ENCODE results near the gene GDNF.

DNA sequence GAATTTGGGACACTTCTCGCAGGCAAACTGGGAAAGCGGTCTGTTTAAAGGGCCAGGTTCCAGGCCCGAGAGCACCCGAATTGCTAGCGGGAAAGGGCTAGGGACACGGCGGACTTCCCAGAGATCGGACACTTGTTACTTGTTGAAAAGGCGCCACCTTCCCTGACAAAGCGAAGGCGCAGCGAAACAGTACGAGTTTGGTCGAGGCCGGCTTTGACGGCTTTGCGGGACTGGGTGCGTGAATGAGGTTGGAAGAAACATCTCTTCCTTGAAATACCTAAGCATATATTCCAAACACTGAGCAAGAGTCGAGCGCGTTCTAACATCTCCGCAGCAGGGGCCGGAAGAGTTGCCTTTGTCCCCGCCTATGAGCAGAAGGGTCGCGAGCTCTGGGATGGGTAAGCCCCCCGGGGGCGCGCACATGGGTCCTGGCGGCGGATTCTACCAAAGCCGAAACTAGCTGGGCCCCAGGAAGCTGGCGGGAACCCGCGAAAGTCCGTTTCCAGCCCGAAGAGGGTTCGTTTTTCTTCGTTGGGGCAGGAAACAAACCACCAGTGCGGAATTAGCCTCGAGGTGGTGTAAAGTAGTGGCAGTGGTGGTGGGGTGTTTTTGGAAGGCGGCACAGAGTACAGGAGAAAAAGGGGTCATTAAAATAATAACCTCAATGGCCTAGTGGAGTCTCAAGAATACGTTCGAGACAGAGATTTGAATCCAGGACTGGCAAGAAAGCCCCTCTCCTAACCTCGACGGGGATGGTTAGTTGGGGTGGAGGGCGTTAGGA lies 1.5 kb downstream of the GDNF start:
- TF ChIP-seq, protein P1, sequence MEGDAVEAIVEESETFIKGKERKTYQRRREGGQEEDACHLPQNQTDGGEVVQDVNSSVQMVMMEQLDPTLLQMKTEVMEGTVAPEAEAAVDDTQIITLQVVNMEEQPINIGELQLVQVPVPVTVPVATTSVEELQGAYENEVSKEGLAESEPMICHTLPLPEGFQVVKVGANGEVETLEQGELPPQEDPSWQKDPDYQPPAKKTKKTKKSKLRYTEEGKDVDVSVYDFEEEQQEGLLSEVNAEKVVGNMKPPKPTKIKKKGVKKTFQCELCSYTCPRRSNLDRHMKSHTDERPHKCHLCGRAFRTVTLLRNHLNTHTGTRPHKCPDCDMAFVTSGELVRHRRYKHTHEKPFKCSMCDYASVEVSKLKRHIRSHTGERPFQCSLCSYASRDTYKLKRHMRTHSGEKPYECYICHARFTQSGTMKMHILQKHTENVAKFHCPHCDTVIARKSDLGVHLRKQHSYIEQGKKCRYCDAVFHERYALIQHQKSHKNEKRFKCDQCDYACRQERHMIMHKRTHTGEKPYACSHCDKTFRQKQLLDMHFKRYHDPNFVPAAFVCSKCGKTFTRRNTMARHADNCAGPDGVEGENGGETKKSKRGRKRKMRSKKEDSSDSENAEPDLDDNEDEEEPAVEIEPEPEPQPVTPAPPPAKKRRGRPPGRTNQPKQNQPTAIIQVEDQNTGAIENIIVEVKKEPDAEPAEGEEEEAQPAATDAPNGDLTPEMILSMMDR (IDR thresholded peaks at IDR 0.05), result no peak
- TF ChIP-seq POLR2A (IDR thresholded peaks at IDR 0.05), result no peak

Measured in tibial nerve (tissue), 3 donors.